ENCODE data around the gene ITCH.

ITCH gene

GRCh38 chr20:34553366-34553867 is 190.3 kb downstream of the ITCH start:
- DNase-seq, result no peak

DNA sequence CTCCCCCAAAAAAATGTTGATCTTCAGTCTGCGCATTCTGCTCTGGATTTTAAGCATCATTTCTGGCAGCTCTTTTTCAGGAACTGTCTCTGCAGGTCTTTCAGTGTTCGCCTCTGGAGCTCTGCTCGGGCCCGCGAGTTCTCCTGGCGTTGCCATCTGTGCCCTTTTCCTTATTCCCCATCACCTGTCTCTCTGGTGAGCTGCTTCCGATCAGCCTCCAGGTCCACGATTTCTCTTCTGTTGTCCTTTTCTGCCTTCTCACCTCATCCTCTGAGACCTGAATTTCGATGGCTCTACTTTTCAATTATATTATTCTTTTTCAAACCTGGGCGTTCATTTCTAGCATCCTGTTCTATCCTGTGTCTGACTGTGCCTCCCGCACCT is 194.9 kb downstream of the ITCH start:
- no peak for DNase-seq

DNA sequence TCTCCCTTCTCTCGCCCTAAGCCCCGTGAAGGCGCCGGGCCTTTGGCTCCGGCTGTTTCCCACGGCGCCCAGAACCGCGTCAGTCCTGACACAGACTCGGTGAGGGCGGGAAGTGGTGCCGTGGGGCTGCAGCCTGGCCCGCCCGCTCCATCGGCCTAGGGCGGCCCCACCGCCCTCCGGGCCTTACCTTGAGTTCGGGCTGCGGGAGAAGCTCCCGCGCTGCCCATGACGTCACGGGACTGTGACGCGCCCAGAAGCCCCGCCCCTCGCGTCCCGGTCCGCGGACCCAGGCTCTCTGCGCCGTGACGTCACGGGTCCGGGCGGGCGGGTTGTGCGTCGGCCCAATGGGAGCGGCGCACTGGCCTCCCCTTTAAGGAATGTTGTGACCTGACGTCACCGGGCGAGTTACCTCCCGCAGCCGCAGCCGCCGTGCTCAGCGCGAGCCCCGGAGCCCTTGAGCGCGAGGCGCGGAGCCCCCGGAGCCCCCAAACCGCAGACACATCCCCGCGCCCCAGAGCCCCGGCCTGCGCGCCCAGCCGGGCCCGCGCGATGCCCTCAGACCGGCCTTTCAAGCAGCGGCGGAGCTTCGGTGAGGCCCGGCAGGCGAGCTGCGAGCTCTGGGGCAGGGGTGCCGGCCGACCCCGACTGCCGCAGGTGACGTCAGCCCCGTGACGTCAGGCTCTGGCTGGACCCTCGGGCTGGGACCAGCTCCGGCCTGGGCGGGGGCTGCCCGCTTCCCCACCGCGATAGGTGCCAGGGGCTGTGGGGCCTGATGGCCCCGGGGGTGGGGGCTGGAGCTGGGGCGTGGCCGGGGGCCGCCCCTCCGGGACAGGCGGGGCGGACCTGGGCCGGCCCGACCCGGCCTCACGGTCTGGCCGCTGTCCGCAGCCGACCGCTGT is 195.5 kb downstream of the ITCH start, which contains the start of gene MAP1LC3A:
Gene MAP1LC3A, plus strand, starts transcription at position 399 of the 899 bp plus-strand sequence. Its CDS starts 151 bp downstream, at position 550.
- DNase-seq, result peak; percentile 91

GRCh38 chr20:34559311-34560140 is 196.5 kb downstream of the ITCH start:
- DNase-seq, result peak; percentile 41

GRCh38 chr20:34560141-34560523 is 197.1 kb downstream of the ITCH start:
- no peak for DNase-seq

GRCh38 chr20:34560614-34561013 is 197.5 kb downstream of the ITCH start:
- no peak for DNase-seq

Measured in right kidney (tissue), 1 donor.